ENCODE measurements around the gene CRADD.

Gene CRADD

GRCh38 chr12:93825931-93826555 is 148.9 kb downstream of the CRADD start:
- no peaks in the 10 kb centered on the region for H3K27me3 ChIP-seq (ENCODE audit: insufficient read depth, poor library complexity, severe bottlenecking)
- no peak for DNase-seq (ENCODE audit: low read depth in 1 of 2, low spot score in 1 of 2)
- no peak overlapping the region for H3K27ac ChIP-seq (replicated peaks)
- TF ChIP-seq, protein P1, sequence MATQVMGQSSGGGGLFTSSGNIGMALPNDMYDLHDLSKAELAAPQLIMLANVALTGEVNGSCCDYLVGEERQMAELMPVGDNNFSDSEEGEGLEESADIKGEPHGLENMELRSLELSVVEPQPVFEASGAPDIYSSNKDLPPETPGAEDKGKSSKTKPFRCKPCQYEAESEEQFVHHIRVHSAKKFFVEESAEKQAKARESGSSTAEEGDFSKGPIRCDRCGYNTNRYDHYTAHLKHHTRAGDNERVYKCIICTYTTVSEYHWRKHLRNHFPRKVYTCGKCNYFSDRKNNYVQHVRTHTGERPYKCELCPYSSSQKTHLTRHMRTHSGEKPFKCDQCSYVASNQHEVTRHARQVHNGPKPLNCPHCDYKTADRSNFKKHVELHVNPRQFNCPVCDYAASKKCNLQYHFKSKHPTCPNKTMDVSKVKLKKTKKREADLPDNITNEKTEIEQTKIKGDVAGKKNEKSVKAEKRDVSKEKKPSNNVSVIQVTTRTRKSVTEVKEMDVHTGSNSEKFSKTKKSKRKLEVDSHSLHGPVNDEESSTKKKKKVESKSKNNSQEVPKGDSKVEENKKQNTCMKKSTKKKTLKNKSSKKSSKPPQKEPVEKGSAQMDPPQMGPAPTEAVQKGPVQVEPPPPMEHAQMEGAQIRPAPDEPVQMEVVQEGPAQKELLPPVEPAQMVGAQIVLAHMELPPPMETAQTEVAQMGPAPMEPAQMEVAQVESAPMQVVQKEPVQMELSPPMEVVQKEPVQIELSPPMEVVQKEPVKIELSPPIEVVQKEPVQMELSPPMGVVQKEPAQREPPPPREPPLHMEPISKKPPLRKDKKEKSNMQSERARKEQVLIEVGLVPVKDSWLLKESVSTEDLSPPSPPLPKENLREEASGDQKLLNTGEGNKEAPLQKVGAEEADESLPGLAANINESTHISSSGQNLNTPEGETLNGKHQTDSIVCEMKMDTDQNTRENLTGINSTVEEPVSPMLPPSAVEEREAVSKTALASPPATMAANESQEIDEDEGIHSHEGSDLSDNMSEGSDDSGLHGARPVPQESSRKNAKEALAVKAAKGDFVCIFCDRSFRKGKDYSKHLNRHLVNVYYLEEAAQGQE (IDR thresholded peaks at IDR 0.05; ENCODE audit: insufficient replicate concordance, low read depth): no peak
- TF ChIP-seq SPI1 (IDR thresholded peaks at IDR 0.05; ENCODE audit: borderline replicate concordance, low read depth) (no peak), POLR2AphosphoS5 (IDR thresholded peaks at IDR 0.05; ENCODE audit: low read depth) (no peak), GABPA (IDR thresholded peaks at IDR 0.05; ENCODE audit: low read depth) (no peak)
- TF ChIP-seq, protein P2, sequence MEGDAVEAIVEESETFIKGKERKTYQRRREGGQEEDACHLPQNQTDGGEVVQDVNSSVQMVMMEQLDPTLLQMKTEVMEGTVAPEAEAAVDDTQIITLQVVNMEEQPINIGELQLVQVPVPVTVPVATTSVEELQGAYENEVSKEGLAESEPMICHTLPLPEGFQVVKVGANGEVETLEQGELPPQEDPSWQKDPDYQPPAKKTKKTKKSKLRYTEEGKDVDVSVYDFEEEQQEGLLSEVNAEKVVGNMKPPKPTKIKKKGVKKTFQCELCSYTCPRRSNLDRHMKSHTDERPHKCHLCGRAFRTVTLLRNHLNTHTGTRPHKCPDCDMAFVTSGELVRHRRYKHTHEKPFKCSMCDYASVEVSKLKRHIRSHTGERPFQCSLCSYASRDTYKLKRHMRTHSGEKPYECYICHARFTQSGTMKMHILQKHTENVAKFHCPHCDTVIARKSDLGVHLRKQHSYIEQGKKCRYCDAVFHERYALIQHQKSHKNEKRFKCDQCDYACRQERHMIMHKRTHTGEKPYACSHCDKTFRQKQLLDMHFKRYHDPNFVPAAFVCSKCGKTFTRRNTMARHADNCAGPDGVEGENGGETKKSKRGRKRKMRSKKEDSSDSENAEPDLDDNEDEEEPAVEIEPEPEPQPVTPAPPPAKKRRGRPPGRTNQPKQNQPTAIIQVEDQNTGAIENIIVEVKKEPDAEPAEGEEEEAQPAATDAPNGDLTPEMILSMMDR (IDR thresholded peaks at IDR 0.05; ENCODE audit: insufficient read depth, low read length): no peak
- H3K4me3 ChIP-seq (replicated peaks; ENCODE audit: insufficient read depth, low read length): no peak overlapping the region

DNA sequence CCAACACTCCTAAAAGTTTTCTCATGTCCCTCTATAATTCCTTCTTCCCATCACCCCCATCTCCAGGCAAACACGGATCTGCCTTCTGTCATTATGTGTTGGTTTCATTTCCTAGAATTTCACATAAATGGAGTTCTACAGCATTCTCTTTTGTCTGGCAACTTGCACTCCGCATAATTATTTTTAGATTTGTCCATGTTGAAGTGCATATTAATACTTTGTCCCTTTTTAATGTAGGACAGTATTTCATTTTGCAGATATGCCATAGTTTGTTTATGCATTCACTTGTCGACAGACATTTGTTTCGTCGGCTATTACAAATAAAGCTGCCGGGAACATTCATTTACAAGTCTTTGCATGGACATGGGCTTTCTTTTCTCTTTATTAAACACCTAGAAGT is 150.0 kb downstream of the CRADD start:
- no peak for TF ChIP-seq GABPA (IDR thresholded peaks at IDR 0.05; ENCODE audit: low read depth)
- TF ChIP-seq POLR2AphosphoS5 (IDR thresholded peaks at IDR 0.05; ENCODE audit: low read depth): no peak
- TF ChIP-seq, protein P1 (IDR thresholded peaks at IDR 0.05; ENCODE audit: insufficient replicate concordance, low read depth): no peak
- TF ChIP-seq SPI1 (IDR thresholded peaks at IDR 0.05; ENCODE audit: borderline replicate concordance, low read depth): no peak
- TF ChIP-seq, protein P2 (IDR thresholded peaks at IDR 0.05; ENCODE audit: insufficient read depth, low read length): no peak
- H3K4me3 ChIP-seq (replicated peaks; ENCODE audit: insufficient read depth, low read length): no peak overlapping the region
- no peaks in the 10 kb centered on the region for H3K27me3 ChIP-seq (ENCODE audit: insufficient read depth, poor library complexity, severe bottlenecking)
- H3K27ac ChIP-seq (replicated peaks): no peak overlapping the region
- no peak for DNase-seq (ENCODE audit: low read depth in 1 of 2, low spot score in 1 of 2)

DNA sequence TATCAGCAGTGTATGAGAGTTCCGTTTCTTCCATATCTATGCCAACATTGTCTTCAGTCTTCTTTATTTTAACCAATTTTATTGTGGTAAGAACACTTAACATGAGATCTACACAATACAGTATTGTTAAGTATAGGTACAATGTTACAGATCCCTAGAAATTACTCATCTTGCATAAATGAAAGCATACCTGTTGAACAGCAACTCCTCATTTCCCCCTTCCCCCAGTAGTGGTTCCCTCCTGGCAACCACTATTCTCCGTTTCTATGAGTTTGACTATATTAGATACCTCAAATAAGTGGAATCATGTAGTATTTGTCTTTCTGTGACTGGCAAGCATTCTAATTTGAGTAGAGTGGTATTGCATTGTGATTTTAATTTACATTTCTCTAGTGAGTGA is 150.5 kb downstream of the CRADD start:
- Histone ChIP-seq H3K27me3 (ENCODE audit: insufficient read depth, poor library complexity, severe bottlenecking) (no peaks in the 10 kb centered on the region), H3K27ac (replicated peaks) (no peak overlapping the region), H3K4me3 (replicated peaks; ENCODE audit: insufficient read depth, low read length) (no peak overlapping the region)
- TF ChIP-seq, protein P2 (IDR thresholded peaks at IDR 0.05; ENCODE audit: insufficient read depth, low read length): no peak
- TF ChIP-seq POLR2AphosphoS5 (IDR thresholded peaks at IDR 0.05; ENCODE audit: low read depth) (no peak), SPI1 (IDR thresholded peaks at IDR 0.05; ENCODE audit: borderline replicate concordance, low read depth) (no peak)
- TF ChIP-seq, protein P1 (IDR thresholded peaks at IDR 0.05; ENCODE audit: insufficient replicate concordance, low read depth): no peak
- no peak for DNase-seq (ENCODE audit: low read depth in 1 of 2, low spot score in 1 of 2)
